ENCODE data around the gene ZBTB16.

The ZBTB16 gene

DNA sequence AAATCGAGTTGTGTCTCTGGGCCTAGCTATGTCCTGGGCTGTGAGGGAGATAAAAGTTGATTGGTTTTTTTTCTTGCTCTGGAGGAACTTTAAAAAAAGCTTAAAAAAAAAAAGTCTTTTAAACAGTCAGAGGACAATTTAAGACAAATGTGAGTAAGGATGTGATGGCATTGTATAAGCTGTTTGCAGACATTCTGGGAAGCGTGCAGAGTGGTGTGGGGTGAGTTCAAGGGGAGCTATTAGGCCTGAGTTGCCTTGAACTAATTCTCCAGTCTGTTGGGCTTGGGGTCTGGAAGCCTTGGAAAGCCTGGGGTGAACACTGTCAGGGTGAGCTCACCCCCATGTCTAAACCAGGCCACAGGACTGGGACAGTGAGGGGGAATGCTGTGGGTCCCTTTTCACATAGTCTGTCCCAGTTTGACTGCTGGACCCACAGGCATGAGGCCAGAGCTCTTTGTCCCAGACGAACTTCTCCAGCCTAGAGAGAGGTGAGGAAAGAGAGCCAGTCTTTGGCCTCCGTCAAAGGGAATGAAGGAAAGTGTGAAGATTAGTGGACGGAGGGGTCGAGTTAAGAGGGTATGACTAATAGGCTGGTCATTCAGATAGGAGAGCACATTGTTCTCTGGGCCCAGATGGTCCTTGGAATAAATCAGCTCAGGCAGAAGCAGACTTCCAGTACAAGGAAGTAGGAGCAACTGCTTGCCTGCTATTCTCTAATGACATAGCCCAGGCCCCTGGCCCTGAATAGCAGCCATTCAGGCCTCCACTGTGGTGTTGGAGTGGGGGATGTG lies 160.2 kb downstream of the ZBTB16 start:
- DNase-seq: no peak

GRCh38 chr11:114221037-114221436 lies 161.5 kb downstream of the ZBTB16 start:
- DNase-seq: no peak

DNA sequence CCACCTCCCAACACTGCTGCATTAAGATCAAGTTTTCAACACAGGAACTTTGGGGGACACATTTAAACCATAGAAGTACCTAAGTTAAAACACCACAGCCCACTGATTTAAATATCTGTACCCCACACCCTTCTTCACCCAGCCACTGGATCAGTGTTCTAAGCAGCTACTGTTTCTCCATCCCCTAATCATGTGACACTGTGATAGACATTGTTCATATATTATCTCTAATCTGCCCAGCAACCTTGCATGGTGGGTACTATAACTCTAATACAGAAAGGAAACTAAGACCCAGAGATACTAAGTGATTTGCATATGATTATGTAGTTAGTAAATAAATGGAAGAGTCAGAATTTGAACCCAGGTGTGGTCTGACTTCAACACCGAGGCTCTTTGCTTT lies 166.2 kb downstream of the ZBTB16 start:
- no peak for DNase-seq

DNA sequence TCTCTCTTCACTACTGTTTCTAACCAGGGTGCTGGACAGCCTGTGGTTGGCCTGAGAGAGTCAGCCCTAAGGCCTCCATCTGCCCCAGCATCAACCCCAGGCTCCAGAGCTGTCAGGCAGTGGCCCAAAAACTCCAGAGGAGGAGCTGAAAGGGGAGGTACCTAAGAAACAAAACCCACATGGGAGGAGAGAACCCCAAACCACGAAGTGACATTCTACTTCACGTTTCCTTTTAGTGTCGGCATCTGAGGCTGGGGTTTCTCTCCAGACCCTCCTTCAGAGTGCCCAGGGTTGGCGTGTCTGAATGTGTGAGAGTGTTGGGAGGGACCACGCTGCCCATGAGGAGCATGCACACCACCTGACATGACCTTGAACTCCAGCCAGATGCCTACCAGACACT lies 166.8 kb downstream of the ZBTB16 start:
- no peak for DNase-seq

GRCh38 chr11:114228435-114229411 lies 169.2 kb downstream of the ZBTB16 start:
- DNase-seq: no peak

DNA sequence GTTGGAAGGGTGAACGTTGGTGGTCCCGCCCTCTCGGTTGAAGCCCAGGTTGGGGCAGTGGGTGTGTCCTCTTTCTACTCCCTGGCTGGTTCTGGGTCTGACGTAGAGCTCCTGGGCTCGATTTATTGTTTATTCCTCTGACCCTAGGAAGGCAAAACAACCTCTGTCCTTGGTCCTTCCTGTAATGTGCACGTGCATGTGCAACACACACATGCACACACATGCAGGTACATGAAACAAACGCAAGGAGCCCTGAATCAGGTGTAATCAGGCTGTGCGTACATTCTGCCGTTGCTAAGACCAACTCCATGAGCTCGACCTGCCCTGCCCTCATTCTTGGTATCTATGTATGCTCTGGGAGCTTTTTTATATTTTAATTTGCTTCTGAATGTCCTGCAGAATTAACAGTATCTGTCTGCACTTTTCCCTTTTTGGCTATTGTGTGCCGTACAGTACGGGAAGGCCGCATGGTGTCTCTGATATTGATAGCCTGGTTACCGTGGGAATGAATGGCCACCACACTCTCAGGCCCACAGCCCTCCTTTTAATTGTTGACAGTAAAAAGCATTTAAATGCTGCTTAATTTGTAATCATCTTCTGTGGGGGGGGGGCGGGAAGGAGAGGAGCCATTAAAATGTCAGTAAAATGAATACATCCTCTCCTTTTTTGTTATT lies 170.7 kb downstream of the ZBTB16 start:
- no peak for DNase-seq

GRCh38 chr11:114232400-114233059 lies 173.0 kb downstream of the ZBTB16 start:
- no peak for DNase-seq

- DNase-seq: no peak
Measured at GRCh38 chr11:114233755-114234154, 174.2 kb downstream of the ZBTB16 start.

DNA sequence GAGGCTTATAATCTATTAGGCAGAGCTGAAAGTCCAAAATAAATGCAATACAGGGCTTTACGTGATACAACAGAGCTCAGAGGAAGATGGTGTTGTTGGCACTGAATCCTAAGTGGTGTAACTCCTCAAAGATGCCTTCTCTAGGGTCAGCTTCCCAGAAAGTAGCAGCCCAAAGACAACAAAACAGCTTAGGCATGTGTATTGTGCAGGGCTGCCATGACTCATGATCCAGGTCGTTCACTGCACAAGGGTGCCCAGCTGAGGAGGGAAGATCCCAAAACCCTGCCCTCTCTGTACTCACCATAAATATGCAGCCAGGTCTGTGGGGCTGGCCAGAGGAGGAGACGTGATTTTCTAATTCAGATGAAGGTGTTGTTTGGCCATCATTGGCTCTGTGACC lies 177.3 kb downstream of the ZBTB16 start:
- no peak for DNase-seq

DNA sequence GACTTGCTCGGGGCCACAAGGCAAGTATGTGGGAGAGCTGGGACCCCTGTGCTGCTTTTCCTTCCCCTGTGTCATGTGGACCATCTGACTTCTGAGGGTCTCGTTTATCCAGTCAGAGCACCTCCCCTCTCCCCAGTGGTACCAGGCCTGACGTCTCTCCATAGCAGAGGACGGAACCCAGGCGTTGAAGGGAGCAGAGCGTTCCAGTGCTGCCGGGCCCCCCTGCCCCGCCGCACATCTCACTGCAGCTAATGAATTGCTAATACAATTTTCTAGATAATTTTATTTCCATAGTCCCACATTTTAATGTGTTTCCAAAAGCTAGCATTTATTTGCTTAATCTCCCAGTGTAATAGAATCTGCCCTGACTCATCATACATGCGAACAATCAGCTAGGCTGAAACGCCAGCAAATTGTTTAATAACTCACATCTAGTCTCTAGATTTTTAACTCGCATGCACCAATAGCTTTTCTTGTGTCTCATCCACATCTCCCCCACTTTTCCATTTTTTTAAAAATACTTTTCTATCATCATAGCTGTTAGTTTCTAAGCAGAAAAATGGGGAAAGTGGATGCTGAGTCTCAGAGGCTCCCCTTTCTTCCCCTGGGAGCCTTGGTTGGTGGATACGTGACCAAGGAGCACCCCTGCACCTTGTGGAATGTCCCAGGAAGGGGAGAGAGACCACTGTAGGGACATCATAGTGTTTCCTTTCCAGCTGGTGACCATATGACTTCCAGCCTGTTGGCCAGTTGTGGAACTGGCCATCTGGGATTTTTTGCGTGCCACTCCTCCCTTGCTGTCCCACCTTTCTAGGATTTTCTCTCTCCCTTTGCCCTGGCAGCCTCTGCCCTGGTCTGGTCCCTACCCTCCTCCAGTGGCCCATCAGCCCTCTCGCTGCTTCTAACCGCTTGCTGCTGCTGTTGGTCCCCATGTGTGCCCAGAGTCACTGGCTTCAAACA lies 178.1 kb downstream of the ZBTB16 start:
- DNase-seq: no peak

- DNase-seq: no peak
Measured at GRCh38 chr11:114239753-114240161, 180.2 kb downstream of the ZBTB16 start.

DNA sequence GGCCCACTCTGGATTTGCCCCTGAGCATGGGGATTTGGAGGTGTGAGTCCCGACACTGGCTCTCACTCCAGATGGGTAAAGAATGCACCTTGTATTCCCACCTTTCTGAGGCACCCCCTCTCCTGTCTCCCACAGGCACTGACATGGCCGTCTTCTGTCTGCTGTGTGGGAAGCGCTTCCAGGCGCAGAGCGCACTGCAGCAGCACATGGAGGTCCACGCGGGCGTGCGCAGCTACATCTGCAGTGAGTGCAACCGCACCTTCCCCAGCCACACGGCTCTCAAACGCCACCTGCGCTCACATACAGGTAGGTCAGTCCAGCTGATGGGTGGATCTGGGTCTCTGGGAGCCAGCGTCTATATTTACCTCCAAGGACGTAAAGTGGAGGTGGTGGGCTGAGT lies 182.5 kb downstream of the ZBTB16 start:
- DNase-seq: no peak

GRCh38 chr11:114243461-114244372 lies 184.2 kb downstream of the ZBTB16 start:
- no peak for DNase-seq

- no peak for DNase-seq
Measured at GRCh38 chr11:114244726-114245394, 185.3 kb downstream of the ZBTB16 start.

DNA sequence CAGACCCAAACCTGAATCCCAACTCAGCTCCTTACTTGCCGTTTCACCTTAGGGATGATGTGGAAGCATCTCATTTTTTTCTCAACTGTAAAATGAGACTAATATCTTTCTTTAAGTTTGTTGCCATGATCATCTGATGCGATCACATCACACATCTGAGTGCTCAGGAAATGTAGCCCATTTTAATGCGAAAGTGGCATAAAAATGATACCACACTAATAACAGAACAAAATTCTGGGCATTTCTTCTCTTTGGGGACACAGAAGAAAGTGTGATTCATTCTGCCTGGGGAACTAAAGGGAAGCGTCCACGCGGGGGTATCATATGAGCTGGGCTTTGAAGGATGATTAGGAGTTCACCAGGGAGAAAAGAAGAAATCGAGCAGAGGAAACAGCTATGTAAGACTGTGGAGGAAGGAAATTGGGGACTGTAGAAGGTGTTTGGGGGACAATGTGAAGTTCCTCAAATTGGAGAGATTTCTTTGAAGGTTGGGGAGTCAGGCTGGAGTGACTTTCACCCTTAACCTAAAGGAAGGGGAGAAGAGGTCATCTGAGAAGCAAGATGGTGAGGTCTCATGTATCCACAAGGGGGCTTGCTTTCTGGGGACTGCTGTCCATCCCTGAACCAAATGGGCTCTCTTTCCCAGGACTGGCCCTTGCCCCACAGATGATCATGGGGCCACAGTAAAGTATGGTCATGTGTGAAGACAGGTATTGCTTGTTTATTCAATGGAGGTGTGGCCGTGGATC lies 187.0 kb downstream of the ZBTB16 start:
- no peak for DNase-seq

GRCh38 chr11:114247070-114247789 lies 187.7 kb downstream of the ZBTB16 start:
- DNase-seq: no peak

- DNase-seq: no peak
Measured at GRCh38 chr11:114250180-114250579, 190.7 kb downstream of the ZBTB16 start.

Data from activated CD4-positive, CD25-positive, alpha-beta regulatory T cell (primary cell).